Measurements from ENCODE around the gene BANF2.

GRCh38 chr20:17671011-17671410 is 28.8 kb upstream of the BANF2 start:
- TF ChIP-seq CTCF (IDR thresholded peaks at IDR 0.05) (no peak), POLR2A (IDR thresholded peaks at IDR 0.05) (no peak), POLR2AphosphoS5 (IDR thresholded peaks at IDR 0.05; ENCODE audit: insufficient read depth in 1 of 2, low read depth in 1 of 2) (no peak)

All from vagina (tissue), 2 donors.